ENCODE results near the gene BEGAIN. TPM values are rescaled to one million over a fixed set of nuclear protein-coding genes. Genes with fewer than 3 reads are reported as not detected.

Gene BEGAIN
- total RNA-seq, 4 donors from 2014 or later, result 0.25 to 0.49 (median 0.26) TPM; not detected in 1

DNA sequence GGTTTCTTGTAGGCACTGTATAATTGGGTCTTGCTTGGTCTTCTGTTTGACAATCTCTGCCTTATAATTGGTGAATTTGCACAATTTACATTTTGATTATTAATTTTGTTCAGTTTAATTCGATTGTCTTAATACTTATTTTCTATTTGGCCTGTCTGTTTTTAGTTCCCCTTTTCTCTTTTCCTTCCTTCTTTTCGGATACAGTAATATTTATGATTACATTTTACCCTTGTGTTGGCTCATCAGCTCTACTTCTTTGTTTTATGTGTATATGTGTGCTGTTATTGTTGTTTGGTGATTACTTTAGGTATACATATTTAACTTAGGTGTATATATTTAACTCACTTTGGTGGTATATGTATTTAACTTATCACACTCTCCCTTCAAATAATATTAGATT, 12.8 kb upstream of the BEGAIN start:
- no peak for TF ChIP-seq POLR2A (IDR thresholded peaks at IDR 0.05)
- no peak for TF ChIP-seq CTCF (IDR thresholded peaks at IDR 0.05 in 4 of 5, conservative IDR thresholded peaks at IDR 0.05 in 1 of 5)
- Histone ChIP-seq H3K27me3 (peaks cover 5 to 11% (median 8%) of the 10 kb centered on the region in 3 donors), H3K36me3 (no peaks in the 10 kb centered on the region), H3K9me3 (no peaks in the 10 kb centered on the region), H3K4me1 (no peaks in the 10 kb centered on the region), H3K27ac (no peak overlapping the region), H3K4me3 (no peak overlapping the region)
- in situ Hi-C loops (cut with MboI; ENCODE audit: low sequenced_read_pairs in 4 of 4) (no loop called here), intact Hi-C loops (cut with DNase I; ENCODE audit: low total_unique reads) (no loop called here)
- ATAC-seq, result no peak
- DNase-seq, result no peak

DNA sequence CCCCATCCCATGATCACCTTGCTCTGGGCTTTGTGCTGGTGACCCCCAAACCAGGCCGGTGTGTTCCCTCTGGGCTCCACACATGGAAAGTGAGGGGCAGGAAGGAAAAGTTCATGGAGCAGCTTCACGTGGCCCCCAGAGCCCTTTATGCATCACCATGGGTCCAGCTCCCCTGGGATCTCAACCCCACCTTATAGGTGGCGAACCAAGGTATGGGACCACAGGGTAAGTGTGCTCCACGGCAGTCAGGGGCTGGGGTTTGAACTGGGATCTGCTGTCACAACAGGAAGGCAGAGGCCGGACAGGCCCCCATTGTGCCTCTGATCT, 7.4 kb upstream of the BEGAIN start:
- intact Hi-C loops (cut with DNase I; ENCODE audit: low total_unique reads), result no loop called here
- TF ChIP-seq CTCF (IDR thresholded peaks at IDR 0.05 in 4 of 5, conservative IDR thresholded peaks at IDR 0.05 in 1 of 5), result no peak
- no peak for TF ChIP-seq POLR2A (IDR thresholded peaks at IDR 0.05)
- no peaks in the 10 kb centered on the region for H3K4me1 ChIP-seq
- H3K4me3 ChIP-seq, result no peak overlapping the region
- H3K9me3 ChIP-seq, result no peaks in the 10 kb centered on the region
- ATAC-seq (no peak), DNase-seq (peak in 1 of 2 donors; percentile 2)
- H3K36me3 ChIP-seq, result no peaks in the 10 kb centered on the region
- in situ Hi-C loops (cut with MboI; ENCODE audit: low sequenced_read_pairs in 4 of 4), result no loop called here
- no peak overlapping the region for H3K27ac ChIP-seq
- H3K27me3 ChIP-seq, result peaks cover 0 to 7% (median 2%) of the 10 kb centered on the region in 3 donors

DNA sequence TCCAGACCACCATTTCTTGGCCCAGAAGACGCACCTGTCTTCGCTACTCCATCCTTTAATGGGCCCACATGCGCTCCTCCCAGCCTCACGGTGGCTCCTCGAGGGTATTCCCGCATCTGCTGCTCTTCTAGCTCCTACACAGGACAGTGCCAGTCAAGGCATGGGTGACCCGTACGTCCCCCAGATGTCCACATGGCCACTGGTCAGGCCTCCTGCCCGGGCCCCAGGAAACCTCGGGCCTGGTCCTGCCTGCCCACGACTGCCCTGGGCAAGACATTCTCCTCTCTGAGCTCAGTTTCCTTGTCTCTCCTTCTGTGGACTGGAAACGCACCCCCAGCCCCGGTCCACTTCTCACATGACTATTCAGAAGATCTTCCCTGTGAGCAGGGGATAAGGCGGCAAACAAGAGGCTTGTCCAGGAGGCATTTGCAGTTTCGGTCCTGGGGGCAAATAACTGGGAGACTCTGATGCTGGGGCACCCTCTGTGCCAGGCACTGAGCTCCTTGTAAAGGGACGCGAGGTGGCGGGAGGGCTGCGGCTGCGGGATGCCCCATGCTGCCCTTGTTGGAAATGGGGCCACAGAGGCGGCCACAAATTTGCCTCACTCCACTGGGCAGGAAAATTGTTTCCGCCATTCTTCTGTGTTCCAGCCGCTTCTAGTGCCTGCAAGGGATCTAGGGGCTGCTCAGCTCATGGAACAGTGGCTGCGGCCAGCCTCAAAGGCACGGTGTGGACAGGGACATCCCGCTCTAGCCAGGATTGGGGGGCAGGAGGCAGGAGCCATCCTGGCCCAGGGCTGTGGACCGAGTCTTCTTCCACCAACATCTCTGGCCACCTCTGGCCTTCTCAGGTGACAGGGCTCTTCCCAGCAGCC, 6.8 kb upstream of the BEGAIN start:
- peaks cover 0 to 13% (median 8%) of the 10 kb centered on the region in 3 donors for H3K27me3 ChIP-seq
- intact Hi-C loops (cut with DNase I; ENCODE audit: low total_unique reads), result no loop called here
- no peak overlapping the region for H3K27ac ChIP-seq
- no peaks in the 10 kb centered on the region for H3K36me3 ChIP-seq
- in situ Hi-C loops (cut with MboI; ENCODE audit: low sequenced_read_pairs in 4 of 4), result no loop called here
- DNase-seq (peak in 1 of 2 donors; percentile 4), ATAC-seq (no peak)
- H3K4me1 ChIP-seq, result no peaks in the 10 kb centered on the region
- TF ChIP-seq POLR2A (IDR thresholded peaks at IDR 0.05), result no peak
- no peak for TF ChIP-seq CTCF (IDR thresholded peaks at IDR 0.05 in 4 of 5, conservative IDR thresholded peaks at IDR 0.05 in 1 of 5)
- H3K9me3 ChIP-seq, result no peaks in the 10 kb centered on the region
- no peak overlapping the region for H3K4me3 ChIP-seq

DNA sequence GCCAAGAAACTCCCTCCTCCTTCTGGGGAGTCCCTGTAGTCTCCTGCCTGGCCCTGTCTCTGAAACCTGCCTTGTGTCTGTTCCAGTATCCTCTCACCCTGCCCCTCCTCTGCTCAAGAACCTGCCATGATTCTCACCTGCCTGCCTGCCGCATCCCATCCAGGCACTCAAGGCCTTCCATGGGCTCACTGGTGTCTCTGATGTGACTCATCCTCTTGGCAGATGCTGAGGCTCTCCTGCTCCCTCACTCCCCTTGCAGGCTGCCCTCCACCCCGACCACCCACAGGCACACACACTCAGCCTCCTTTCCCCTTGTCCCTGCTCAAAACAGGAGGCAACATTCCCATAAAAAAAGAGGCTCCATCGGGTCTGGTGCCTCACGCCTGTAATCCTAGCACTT, 5.8 kb upstream of the BEGAIN start:
- TF ChIP-seq CTCF (IDR thresholded peaks at IDR 0.05 in 4 of 5, conservative IDR thresholded peaks at IDR 0.05 in 1 of 5) (no peak), POLR2A (IDR thresholded peaks at IDR 0.05) (no peak)
- Histone ChIP-seq H3K9me3 (no peaks in the 10 kb centered on the region), H3K4me3 (no peak overlapping the region), H3K27ac (no peak overlapping the region), H3K36me3 (no peaks in the 10 kb centered on the region), H3K27me3 (peaks cover 7 to 23% (median 15%) of the 10 kb centered on the region in 3 donors), H3K4me1 (no peaks in the 10 kb centered on the region)
- in situ Hi-C loops (cut with MboI; ENCODE audit: low sequenced_read_pairs in 4 of 4), result no loop called here
- intact Hi-C loops (cut with DNase I; ENCODE audit: low total_unique reads), result no loop called here
- ATAC-seq (no peak), DNase-seq (peak in 1 of 2 donors; percentile 3)

Measured in gastrocnemius medialis (tissue), 4 donors.